Astrocyte (in vitro differentiated cells and primary cell): ENCODE results near the gene ANKLE2.

Experiments used
- CTCF ChIP-seq: IDR thresholded peaks from 2 replicates; pipeline ENCODE4 v1.5.1; 2011; ENCODE audit warnings: low read depth, mild to moderate bottlenecking, inconsistent platforms, low read length, moderate library complexity; ENCODE audit not compliant: insufficient read depth
- EZH2 ChIP-seq: IDR thresholded peaks from 2 replicates; pipeline ENCODE4 v1.6.1; 2012; ENCODE audit warnings: mild to moderate bottlenecking, low read length, inconsistent platforms; ENCODE audit not compliant: insufficient read depth

GRCh38 chr12:132719954-132720324 lies 41.7 kb downstream of the ANKLE2 start:
- no peak for TF ChIP-seq CTCF
- no peak for TF ChIP-seq EZH2
